ENCODE measurements around the gene TMC2.
"Not testable (repeated sequence)": the region's sequence is repeated elsewhere in the genome, so short reads cannot be mapped to it uniquely, and the experiment has no call there.

The TMC2 gene, protein sequence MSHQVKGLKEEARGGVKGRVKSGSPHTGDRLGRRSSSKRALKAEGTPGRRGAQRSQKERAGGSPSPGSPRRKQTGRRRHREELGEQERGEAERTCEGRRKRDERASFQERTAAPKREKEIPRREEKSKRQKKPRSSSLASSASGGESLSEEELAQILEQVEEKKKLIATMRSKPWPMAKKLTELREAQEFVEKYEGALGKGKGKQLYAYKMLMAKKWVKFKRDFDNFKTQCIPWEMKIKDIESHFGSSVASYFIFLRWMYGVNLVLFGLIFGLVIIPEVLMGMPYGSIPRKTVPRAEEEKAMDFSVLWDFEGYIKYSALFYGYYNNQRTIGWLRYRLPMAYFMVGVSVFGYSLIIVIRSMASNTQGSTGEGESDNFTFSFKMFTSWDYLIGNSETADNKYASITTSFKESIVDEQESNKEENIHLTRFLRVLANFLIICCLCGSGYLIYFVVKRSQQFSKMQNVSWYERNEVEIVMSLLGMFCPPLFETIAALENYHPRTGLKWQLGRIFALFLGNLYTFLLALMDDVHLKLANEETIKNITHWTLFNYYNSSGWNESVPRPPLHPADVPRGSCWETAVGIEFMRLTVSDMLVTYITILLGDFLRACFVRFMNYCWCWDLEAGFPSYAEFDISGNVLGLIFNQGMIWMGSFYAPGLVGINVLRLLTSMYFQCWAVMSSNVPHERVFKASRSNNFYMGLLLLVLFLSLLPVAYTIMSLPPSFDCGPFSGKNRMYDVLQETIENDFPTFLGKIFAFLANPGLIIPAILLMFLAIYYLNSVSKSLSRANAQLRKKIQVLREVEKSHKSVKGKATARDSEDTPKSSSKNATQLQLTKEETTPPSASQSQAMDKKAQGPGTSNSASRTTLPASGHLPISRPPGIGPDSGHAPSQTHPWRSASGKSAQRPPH

DNA sequence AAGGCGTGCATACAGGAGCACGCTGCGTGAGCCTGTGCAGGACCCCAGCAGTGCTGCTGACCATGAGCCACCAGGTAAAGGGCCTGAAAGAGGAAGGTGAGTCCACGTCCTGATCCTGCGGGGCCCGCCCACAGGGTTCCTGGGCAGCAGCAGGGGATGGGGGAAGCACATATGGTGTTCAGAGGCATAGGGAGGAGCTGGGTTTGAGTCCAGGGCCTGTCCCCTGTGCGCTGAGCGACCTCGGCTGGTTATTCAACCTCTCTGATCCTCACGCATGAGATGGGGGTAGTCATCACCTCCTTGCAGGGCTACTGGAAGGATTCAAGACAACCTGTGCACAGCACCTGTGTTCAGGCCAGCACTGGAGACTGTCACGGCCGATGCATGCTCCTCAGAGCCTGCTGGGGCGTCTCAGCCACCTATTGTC lies at the start of gene TMC2:
Gene TMC2, plus strand, starts transcription at position 14 of the 427 bp plus-strand sequence. Its CDS starts 49 bp downstream, at position 63.
- no peak for DNase-seq (ENCODE audit: low read depth in 2 of 2)

DNA sequence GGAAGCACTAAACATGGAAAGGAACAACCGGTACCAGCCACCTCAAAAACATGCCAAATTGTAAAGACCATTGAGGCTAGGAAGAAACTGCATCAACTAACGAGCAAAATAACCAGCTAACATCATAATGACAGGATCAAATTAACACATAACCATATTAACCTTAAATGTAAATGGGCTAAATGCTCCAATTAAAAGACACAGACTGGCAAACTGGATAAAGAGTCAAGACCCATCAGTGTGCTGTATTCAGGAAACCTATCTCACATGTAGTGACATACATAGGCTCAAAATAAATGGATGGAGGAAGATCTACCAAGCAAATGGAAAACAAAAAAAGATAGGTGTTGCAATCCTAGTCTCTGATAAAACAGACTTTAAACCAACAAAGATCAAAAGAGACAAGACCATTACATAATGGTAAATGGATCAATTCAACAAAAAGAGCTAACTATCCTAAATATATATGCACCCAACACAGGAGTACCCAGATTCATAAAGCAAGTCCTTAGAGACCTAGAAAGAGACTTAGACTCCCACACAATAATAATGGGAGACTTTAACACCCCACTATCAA lies 33.5 kb upstream of the TMC2 start:
- not testable (repeated sequence) for DNase-seq (ENCODE audit: low read depth in 2 of 2)

DNA sequence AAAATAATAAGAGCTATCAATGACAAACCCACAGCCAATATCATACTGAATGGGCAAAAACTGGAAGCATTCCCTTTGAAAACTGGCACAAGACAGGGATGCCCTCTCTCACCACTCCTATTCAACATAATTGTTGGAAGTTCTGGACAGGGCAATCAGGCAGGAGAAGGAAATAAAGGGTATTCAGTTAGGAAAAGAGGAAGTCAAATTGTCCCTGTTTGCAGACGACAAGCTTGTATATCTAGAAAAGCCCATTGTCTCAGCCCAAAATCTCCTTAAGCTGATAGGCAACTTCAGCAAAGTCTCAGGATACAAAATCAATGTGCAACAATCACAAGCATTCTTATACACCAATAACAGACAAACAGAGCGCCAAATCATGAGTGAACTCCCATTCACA lies 31.6 kb upstream of the TMC2 start:
- not testable (repeated sequence) for DNase-seq (ENCODE audit: low read depth in 2 of 2)

DNA sequence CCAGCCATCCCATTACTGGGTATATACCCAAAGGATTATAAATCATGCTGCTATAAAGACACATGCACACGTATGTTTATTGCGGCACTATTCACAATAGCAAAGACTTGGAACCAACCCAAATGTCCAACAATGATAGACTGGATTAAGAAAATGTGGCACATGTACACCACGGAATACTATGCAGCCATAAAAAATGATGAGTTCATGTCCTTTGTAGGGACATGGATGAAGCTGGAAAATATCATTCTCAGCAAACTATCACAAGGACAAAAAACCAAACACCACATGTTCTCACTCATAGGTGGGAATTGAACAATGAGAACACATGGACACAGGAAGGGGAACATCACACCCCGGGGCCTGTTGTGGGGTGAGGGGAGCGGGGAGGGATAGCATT lies 29.9 kb upstream of the TMC2 start:
- not testable (repeated sequence) for DNase-seq (ENCODE audit: low read depth in 2 of 2)

DNA sequence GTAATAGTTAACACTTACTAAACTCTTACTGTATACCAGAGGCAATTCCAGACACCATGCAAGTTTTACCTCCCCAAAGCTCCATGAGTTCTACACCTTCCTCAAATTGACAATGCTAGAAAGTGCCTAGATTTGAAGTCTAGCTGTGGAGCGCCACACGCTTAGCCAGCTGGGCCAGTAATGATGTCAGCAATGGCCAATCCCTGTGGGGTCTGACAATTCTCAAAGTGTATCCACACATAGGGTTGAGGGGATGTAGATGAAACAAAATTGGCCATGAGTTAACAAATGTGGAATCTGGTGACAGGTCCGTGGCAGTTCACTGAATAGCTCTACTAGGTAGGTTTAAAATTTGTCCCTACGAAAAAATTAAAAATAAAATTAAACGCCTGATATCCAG lies 28.9 kb upstream of the TMC2 start:
- no peak for DNase-seq (ENCODE audit: low read depth in 2 of 2)

DNA sequence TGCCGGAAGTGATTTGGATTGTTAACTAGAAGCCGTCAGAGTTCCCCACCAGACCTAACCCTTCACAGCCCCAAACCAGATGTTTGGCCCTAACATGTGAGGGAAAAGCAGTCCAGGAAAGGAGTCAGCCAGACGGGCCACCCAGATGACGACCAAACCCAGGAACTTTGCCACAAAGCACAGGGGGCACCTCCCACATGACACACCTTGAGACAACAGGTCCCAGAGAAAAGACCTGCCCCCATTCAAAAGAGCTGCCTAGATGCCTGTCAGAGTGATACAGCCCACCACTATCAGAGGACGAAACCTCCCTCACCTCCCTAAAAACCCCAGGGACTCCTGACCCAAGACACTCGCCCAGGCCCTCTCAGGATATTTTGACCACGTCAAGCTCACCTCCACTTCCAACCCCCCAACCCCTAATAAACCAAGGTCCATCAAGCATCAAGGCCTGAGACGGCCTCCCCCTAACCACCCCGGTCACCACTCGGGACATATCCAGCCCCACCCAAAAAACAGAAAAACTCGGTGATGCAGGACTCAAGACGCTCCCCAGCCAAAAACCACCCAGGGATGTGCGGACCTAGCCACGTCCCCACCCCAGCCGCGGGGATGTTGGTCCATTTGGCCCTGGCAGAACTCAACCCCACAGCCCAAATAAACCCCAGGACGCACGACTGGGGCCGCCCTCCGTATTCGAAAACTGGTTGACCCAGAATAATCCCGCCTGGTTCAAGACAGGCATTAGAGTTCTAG lies 28.3 kb upstream of the TMC2 start:
- no peak for DNase-seq (ENCODE audit: low read depth in 2 of 2)

DNA sequence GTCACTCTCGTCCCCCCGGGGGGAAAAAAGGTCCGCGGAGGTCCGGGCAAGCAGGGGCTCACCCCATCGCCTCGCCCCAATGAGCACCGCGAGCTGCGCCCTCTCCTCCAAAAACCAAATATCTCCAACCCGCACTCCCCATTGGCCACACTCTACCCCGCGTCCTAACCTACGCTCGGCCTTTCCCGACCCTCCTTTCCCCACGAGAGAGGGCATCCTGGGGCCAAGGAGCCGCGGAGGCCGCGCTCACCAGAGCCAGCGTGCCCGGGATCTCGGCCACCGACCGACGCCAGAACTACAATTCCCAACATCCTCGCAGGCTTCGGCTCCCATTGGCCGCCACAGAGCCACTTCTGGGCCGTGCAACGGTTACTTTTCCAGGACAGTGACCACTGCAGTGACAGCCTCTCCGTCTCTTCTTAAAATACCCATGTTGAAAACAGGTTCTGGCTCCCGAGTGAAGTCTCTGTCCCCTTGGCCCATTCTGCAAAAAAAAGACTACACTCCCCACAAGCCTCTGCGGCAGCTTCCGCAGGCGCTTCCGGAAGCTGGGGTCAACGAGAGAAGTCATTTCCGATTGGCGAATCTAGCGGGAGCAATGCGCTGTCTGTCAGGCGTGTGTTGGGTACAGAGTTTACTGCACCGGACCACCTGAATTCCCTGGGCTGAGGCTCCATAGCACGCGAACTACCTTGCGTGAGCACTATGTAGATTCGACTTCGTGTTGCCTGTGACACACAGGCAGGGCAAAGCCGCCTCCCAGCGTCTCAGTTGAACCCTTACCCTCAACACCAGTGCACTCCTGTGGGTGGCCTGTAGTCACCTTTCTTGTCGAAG lies 27.5 kb upstream of the TMC2 start, which contains the start of gene ZNF343:
Gene ZNF343, minus strand, starts transcription at position 285 of the 837 bp plus-strand sequence. CDS start 15,020 bp downstream, outside the sequence.
- peak; percentile 57 to 66 for DNase-seq (ENCODE audit: low read depth in 2 of 2)

DNA sequence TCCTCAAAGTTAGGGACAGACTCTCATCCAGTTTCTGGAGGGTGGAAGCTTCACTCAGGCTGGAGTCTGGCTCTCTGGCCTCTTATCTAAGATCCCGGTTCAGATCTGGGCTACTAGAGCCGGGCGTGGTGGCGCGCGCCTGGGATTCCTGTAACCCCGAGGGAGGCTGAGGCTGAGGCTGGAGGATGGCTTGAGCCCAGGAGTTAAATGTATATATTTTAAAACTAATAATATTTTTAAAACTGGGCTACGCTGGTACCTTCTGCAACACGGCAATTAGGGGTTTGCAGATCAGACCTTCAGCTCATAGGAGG lies 26.9 kb upstream of the TMC2 start:
- no peak for DNase-seq (ENCODE audit: low read depth in 2 of 2)

DNA sequence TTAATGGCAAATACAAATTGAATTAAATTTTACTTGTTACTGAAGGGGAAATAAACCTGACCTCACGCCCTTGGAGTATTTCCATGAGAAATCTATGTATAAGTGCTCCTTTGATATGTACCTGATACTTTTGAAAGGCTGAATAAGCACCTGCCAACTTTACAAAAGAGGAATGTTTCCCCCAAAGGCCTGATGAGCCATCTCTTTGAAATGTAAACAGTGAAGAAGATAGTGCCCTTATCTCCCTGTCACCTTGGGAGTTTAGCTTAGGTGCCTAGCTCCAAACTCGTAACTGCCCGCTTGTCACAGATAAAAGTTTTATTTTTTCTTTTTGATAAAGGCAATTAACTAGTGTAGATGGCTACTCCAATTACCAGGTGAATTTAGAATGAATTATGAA lies 26.6 kb upstream of the TMC2 start:
- no peak for DNase-seq (ENCODE audit: low read depth in 2 of 2)

DNA sequence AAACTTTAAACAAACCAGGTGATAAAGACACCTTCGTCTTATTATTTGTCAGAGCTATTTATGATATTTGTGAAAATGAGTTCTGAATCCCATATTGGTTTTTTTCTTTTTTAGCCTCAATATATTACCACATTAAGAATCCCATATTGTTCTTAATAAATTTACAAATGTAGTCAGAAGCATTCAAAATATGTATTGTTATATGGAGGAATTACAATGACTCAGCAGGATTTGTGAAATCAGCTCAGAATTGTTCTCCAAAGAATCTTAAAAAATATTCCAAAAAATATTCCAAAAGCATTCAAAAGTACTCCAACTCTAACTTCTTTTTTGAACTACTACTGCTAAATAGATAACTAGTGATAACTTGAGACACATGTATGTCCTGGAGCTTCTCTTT lies 21.2 kb upstream of the TMC2 start:
- no peak for DNase-seq (ENCODE audit: low read depth in 2 of 2)

DNA sequence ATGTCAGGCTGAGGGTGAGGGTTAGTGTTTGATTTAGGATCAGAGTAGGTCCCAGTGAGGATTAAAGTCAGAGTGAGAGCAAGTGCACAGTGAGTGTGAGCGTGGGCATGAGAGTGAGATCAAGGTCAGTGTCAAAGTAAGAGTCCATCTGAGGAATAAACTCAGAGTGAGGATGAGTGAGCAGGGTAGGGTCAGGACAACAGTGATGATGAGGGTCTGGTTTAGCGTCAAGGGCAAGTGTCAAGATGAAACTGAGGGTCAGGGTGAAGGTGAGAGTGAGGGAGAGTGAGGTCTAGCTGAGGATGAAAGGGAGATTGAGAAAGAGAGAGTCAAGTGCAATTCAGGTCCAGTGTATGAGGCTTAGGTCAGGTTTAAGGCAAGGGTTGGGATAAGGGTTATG lies 20.0 kb upstream of the TMC2 start:
- no peak for DNase-seq (ENCODE audit: low read depth in 2 of 2)

DNA sequence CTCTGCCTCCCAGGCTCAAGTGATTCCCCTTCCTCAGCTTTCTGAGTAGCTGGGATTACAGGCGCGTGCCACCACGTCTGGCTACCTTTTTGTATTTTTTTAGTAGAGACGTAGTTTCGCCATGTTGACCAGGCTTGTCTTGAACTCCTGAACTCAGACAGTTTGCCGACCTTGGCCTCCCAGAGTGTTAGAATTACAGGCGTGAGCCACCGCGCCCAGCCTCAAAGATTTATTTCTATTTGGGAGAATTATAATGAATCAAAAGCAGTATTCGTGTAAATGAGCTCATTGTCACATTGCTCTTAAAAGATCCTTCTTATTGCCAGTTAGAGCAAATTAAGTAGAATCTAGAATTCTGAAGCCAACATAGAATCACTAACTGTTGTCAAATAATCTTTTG lies 18.3 kb upstream of the TMC2 start:
- DNase-seq (ENCODE audit: low read depth in 2 of 2), result no peak

DNA sequence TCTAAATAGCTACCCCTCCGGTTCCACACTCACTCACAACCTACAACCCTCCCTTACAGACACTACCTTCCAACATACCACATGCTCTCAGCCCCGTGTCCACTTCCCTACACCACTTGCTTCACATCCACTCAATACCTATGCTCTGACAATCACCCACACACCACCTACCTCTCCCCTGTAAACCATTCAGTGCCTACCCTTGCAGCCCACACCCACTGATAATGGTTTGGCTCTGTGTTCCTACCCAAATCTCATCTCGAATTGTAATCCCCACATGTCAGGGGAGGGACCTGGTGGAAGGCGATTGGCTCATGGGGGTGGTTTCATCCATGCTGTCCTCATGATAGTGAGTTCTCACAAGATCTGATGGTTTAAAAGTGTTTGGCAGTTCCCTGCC lies 17.8 kb upstream of the TMC2 start:
- DNase-seq (ENCODE audit: low read depth in 2 of 2), result no peak

DNA sequence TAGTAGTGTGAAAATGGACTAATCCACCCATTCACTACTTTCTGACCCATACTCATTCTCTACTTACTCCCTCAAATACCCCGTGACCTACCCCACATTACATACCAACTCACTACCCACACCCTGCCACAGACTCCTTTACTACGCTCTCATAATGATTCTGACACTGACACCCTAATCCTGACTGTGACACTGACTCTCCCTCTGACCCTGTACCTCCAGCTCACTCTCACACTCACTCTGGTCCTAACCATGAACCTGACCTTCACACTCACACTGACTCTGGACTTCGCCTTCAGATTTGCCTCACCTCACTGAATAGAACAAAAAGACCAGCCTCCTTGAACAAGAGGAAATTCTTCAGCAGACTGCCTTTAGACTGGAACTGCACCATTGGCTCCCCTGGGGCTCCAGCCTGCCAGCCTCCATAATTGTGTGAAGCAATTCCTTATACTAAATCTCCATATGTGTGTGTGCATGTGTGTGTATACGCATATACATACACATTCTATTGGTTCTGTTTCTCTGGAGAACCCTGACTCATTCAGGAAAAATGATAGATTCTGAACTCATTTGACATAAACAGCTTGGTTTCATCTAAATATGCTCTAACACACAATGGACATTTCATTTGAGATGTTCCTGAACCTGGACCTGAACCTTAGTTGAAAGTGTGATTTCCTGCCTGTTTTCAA lies 17.1 kb upstream of the TMC2 start:
- DNase-seq (ENCODE audit: low read depth in 2 of 2), result no peak

DNA sequence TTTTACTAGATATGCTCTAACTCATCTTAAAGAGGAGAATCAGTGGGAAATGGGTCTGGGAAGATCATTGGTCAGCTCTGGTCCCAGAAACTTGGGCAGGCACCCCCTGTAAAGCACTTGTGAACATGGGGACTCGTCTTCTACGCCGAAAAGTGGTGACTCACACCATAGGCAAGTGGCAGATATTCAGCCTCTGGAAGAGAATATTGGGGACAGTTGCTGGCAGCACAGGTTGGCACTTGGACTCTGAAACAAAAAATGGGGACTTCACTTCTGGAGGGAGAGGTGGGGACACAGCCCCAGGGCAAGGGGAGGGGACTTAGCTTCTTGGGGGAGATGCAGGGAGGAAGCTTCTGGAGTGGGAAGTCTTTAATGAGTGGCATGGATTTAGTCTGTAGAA lies 15.8 kb upstream of the TMC2 start:
- no peak for DNase-seq (ENCODE audit: low read depth in 2 of 2)

DNA sequence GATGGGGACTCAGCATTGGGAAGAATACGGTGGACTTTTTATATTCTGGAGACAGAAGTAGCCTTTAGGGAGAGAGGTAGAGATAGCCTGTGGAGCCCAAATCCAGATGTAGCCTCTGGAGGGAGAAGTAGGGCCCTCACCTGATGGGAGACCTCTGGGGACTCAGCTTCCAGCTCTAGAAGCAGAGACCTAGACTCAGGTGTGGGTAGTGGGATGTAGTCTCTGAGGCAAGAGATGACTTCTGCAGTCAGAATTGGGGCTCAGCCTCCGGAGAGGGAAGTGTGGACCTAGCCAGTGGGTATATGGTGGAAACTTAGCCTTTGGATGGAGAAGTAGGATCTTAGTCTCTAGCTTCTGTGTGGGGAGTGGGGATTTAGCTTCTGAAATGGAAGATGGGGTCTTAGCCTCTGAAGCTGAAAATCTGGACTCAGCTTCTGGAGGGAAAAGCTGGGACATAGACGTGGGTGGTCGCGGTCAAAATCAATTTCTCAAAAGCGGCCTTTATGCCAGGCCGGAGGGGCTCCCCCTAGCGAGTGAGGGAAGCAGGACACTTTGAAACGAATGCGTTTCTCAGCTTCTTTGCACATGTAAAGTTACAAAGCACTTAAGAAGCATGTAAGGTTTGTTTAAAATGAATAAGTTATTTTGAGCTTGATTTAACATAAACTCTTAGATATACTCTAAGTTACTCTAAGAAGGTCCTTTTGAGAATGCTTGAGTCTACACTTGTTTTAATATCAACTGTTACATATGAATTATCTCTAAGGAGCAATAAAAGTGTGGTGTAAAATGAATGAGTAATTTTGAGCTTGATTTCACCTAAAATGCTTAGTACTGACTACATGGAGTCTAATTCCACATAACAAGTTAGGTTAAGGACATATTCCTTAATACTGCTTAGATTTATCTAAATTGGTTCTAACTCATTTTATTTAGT lies 14.7 kb upstream of the TMC2 start:
- peak in 1 of 2 donors; percentile 53 for DNase-seq (ENCODE audit: low read depth in 2 of 2)

DNA sequence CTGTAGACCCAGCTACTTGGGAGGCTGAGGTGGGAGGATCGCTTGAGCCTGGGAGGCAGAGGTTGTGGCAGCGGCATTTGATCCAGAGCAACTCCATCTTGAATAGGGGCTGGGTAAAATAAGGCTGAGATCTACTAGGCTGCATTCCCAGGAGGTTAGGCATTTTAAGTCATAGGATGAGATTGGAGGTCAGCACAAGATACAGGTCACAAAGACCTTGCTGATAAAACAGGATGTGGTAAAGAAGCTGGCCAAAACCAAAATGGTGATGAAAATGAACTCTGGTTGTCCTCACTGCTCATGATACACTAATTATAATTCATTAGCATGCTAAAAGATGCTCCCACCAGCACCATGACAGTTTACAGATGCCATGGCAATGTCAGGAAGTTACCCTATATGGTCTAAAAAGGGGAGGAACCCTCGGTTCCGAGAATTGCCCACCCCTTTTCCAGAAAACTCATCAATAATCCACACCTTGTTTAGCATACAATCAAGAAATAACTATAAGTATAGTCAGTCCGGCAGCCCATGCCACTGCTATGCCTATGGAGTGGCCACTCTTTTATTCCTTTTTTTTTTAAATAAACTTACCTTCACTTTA lies 13.4 kb upstream of the TMC2 start:
- DNase-seq (ENCODE audit: low read depth in 2 of 2), result not testable (repeated sequence)

DNA sequence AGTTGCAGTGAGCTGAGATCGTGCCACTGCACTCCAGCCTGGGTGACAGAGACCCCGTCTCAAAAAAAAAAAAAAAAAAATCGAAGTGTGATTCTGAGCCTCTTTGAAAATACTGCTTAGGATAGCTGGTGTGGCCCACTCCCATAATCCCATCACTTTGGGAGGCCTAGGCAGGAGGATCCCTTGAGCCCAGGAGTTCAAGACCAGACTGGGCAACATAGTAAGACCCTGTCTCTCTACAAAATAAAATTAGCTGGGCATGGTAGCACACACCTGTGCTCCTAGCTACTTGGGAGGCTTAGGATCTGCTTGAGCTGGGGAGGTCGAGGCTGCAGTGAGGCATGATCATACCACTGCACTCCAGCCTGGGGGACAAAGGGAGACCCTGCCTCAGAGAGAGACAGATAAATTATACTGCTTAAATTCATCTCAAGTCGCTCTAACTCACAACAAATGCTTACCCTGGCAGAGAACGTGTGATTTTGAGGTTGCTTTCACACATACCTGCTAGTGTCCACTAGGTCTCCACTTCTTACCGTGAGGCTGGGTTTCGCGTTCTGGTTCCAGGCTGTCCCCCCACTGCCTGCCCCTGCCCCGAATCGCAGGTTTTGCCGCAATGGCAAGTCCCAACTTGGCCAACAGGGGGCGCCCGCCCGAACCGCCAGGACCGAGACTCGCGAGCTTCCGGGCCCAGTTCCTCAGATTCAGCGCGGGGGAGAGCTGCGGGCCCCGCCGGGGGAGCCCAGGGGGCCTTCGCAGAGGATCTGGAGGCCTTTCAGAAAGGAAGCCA lies 12.3 kb upstream of the TMC2 start:
- peak; percentile 87 to 89 for DNase-seq (ENCODE audit: low read depth in 2 of 2)
